ENCODE measurements around the gene CCSER2. TPM values are rescaled to one million over a fixed set of nuclear protein-coding genes. Genes with fewer than 3 reads are reported as not detected.

Gene CCSER2
- total RNA-seq, 1 donor from 2014 or later, result 80.2 TPM

- Mint-ChIP-seq H3K27ac (ENCODE audit: unreplicated experiment) (no peak overlapping the region), H3K36me3 (ENCODE audit: low read depth, unreplicated experiment) (peaks cover 4% of the 10 kb centered on the region), H3K4me3 (ENCODE audit: unreplicated experiment) (no peak overlapping the region), H3K9me3 (ENCODE audit: unreplicated experiment) (no peaks in the 10 kb centered on the region), H3K4me1 (ENCODE audit: unreplicated experiment) (peaks cover 19% of the 10 kb centered on the region), H3K27me3 (ENCODE audit: unreplicated experiment) (no peaks in the 10 kb centered on the region)
- no peak for DNase-seq (ENCODE audit: low spot score)
- TF ChIP-seq CTCF (IDR thresholded peaks at IDR 0.05; ENCODE audit: unreplicated experiment), result no peak
Measured at GRCh38 chr10:84340632-84341537, 12.5 kb downstream of the CCSER2 start.

- Mint-ChIP-seq H3K4me3 (ENCODE audit: unreplicated experiment) (no peak overlapping the region), H3K27ac (ENCODE audit: unreplicated experiment) (no peak overlapping the region), H3K4me1 (ENCODE audit: unreplicated experiment) (peaks cover 19% of the 10 kb centered on the region), H3K27me3 (ENCODE audit: unreplicated experiment) (no peaks in the 10 kb centered on the region), H3K36me3 (ENCODE audit: low read depth, unreplicated experiment) (peaks cover 4% of the 10 kb centered on the region), H3K9me3 (ENCODE audit: unreplicated experiment) (no peaks in the 10 kb centered on the region)
- TF ChIP-seq CTCF (IDR thresholded peaks at IDR 0.05; ENCODE audit: unreplicated experiment), result no peak
- no peak for DNase-seq (ENCODE audit: low spot score)
Measured at GRCh38 chr10:84341538-84341856, 13.1 kb downstream of the CCSER2 start.

GRCh38 chr10:84341983-84342382 lies 13.6 kb downstream of the CCSER2 start:
- Mint-ChIP-seq H3K36me3 (ENCODE audit: low read depth, unreplicated experiment) (peaks cover 7% of the 10 kb centered on the region), H3K27ac (ENCODE audit: unreplicated experiment) (no peak overlapping the region), H3K4me3 (ENCODE audit: unreplicated experiment) (no peak overlapping the region), H3K4me1 (ENCODE audit: unreplicated experiment) (peaks cover 19% of the 10 kb centered on the region), H3K9me3 (ENCODE audit: unreplicated experiment) (no peaks in the 10 kb centered on the region), H3K27me3 (ENCODE audit: unreplicated experiment) (no peaks in the 10 kb centered on the region)
- DNase-seq (ENCODE audit: low spot score), result no peak
- TF ChIP-seq CTCF (IDR thresholded peaks at IDR 0.05; ENCODE audit: unreplicated experiment), result no peak

GRCh38 chr10:84342584-84342983 lies 14.2 kb downstream of the CCSER2 start:
- DNase-seq (ENCODE audit: low spot score), result no peak
- Mint-ChIP-seq H3K4me1 (ENCODE audit: unreplicated experiment) (peaks cover 19% of the 10 kb centered on the region), H3K27ac (ENCODE audit: unreplicated experiment) (peak overlapping the region; percentile 28), H3K36me3 (ENCODE audit: low read depth, unreplicated experiment) (peaks cover 8% of the 10 kb centered on the region), H3K27me3 (ENCODE audit: unreplicated experiment) (no peaks in the 10 kb centered on the region), H3K9me3 (ENCODE audit: unreplicated experiment) (no peaks in the 10 kb centered on the region), H3K4me3 (ENCODE audit: unreplicated experiment) (no peak overlapping the region)
- TF ChIP-seq CTCF (IDR thresholded peaks at IDR 0.05; ENCODE audit: unreplicated experiment), result no peak

GRCh38 chr10:84343831-84344230 lies 15.4 kb downstream of the CCSER2 start:
- DNase-seq (ENCODE audit: low spot score), result no peak
- peaks cover 19% of the 10 kb centered on the region for H3K4me1 Mint-ChIP-seq (ENCODE audit: unreplicated experiment)
- no peaks in the 10 kb centered on the region for H3K9me3 Mint-ChIP-seq (ENCODE audit: unreplicated experiment)

More at GRCh38 chr10:84343831-84344230, 15.4 kb downstream of the CCSER2 start:
- H3K36me3 Mint-ChIP-seq (ENCODE audit: low read depth, unreplicated experiment), result peaks cover 14% of the 10 kb centered on the region
- no peak for TF ChIP-seq CTCF (IDR thresholded peaks at IDR 0.05; ENCODE audit: unreplicated experiment)
- H3K27me3 Mint-ChIP-seq (ENCODE audit: unreplicated experiment), result no peaks in the 10 kb centered on the region
- no peak overlapping the region for H3K27ac Mint-ChIP-seq (ENCODE audit: unreplicated experiment)
- no peak overlapping the region for H3K4me3 Mint-ChIP-seq (ENCODE audit: unreplicated experiment)
